ENCODE results near the gene PLPPR4. TPM values are rescaled to one million over a fixed set of nuclear protein-coding genes. Genes with fewer than 3 reads are reported as not detected.

The PLPPR4 gene
- total RNA-seq, 1 experiment from 2014 or later = 0.42 TPM

- intact Hi-C loops (cut with micrococcal nuclease) = no loop called here
- Histone ChIP-seq H3K4me3 (replicated peaks in 1 of 2; ENCODE audit: low read depth in 1 of 2, low read length in 2 of 2) (no peak overlapping the region), H3K79me2 (ENCODE audit: insufficient read depth, low read length) (no peaks in the 10 kb centered on the region), H3K9me2 (ENCODE audit: insufficient read depth) (no peaks in the 10 kb centered on the region), H3K4me1 (ENCODE audit: control insufficient read depth in 1 of 2, insufficient read depth in 2 of 2, low read length in 2 of 2) (peaks cover 0 to 6% of the 10 kb centered on the region in 2 experiments; a peak in 2 of 4 replicates), H4K20me1 (ENCODE audit: insufficient read depth) (no peaks in the 10 kb centered on the region), H3K36me3 (ENCODE audit: control insufficient read depth in 1 of 2, insufficient read depth in 2 of 2, low read length in 2 of 2) (no peaks in the 10 kb centered on the region), H3K9me3 (ENCODE audit: control insufficient read depth in 1 of 2, insufficient read depth in 1 of 2, low read depth in 1 of 2, low read length in 2 of 2) (no peaks in the 10 kb centered on the region), H3K27ac (ENCODE audit: low read depth, low read length) (no peak overlapping the region), H3K4me2 (ENCODE audit: low read length) (no peak overlapping the region), H3K27me3 (ENCODE audit: insufficient read depth, low read length) (no peaks in the 10 kb centered on the region), H2AFZ (ENCODE audit: low read depth, low read length, poor library complexity, severe bottlenecking) (no peak overlapping the region), H3K9ac (ENCODE audit: low read length) (no peak overlapping the region)
- POLR2A ChIA-PET = no interaction called here
- TF ChIP-seq RAD21 (IDR thresholded peaks at IDR 0.05; ENCODE audit: low read depth) (no peak), EZH2 (IDR thresholded peaks at IDR 0.05) (no peak), TCF7L2 (IDR thresholded peaks at IDR 0.05; ENCODE audit: borderline replicate concordance, extremely low read depth, insufficient read depth, insufficient read length) (no peak), ZBTB33 (IDR thresholded peaks at IDR 0.05; ENCODE audit: extremely low read depth, insufficient replicate concordance, low read length) (no peak), JUND (IDR thresholded peaks at IDR 0.05) (no peak), MAX (IDR thresholded peaks at IDR 0.05) (no peak), ATF3 (IDR thresholded peaks at IDR 0.05) (no peak), ZNF274 (IDR thresholded peaks at IDR 0.05; ENCODE audit: low read depth, low read length) (no peak), SP1 (IDR thresholded peaks at IDR 0.05; ENCODE audit: low read depth) (no peak), ZFX (IDR thresholded peaks at IDR 0.05) (no peak), CTCF (IDR thresholded peaks at IDR 0.05 in 2 of 3, conservative IDR thresholded peaks at IDR 0.05 in 1 of 3; ENCODE audit: borderline replicate concordance in 1 of 3, insufficient read depth in 1 of 3, low read depth in 2 of 3, low read length in 2 of 3) (no peak), CBX3 (IDR thresholded peaks at IDR 0.05; ENCODE audit: low read depth) (no peak), POLR2A (IDR thresholded peaks at IDR 0.05; ENCODE audit: borderline replicate concordance, extremely low read depth, insufficient read depth, insufficient read length) (no peak), SRF (IDR thresholded peaks at IDR 0.05; ENCODE audit: low read depth) (no peak)
- CTCF ChIA-PET = no interaction called here
- BruUV-seq (replicated peaks) = no TSS peak
- DNase-seq (ENCODE audit: low read depth, low spot score) (no peak), ATAC-seq (no peak)
- RAD21 ChIA-PET (ENCODE audit: low non-redundant PET in 1 of 2, low total read pairs in 2 of 2, uncharacterized antibody in 2 of 2, unreplicated experiment in 2 of 2) = no interaction called here
These were observed 5.0 kb downstream of the PLPPR4 start for GRCh38 chr1:99269321-99269720.

Data from HCT116 (cell line).